GM21447 (cell line): ENCODE measurements around the gene ZNF230.

ENCODE experiments used
- ATAC-seq: cut with Tn5 transposase; IDR thresholded peaks from one replicate; pipeline ENCODE4 v1.9.1; 2021; ENCODE audit not compliant: unreplicated experiment

The ZNF230 gene

DNA sequence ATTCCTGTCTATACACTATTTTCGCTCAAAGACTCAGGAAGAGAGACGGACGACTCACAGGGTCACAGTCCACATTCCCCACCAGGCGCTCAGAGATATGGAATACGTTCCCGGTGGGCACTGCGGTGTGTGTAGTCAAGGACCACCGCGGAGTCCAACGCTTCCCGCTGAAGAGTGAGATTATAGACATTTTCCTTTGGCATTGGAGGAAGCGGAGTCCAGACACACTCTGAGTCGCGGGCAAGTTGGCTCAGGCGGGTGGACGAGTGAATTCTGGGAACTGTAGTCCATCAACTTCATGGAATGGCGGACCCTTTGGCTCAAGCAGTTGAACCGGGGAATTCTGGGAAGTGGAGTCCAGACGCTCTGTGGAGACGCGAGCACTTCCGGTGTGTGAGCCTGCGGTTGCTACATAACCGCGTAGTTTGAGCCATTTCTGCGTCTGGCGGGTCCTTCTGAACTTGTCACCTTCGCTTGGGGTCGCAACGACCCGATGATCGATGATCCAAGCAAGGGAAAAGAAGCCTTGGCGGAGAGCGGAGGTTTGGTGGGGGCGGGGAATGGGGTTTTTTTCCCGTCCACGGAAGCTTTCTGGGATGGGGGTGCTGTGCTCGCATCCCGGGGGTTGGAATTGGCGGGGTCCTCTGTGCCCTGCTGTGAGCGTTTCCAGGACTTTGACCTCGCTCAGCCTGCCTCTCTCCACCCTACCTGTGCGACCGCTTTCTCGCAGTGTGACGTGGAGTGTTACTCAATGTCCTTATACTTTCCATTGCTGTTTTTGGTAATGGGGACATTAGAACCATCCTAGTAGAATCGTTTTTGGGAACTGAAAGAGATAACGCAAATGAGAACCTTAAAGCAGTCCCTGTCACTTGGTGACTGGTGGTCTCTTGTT, at the start of gene ZNF230:
Gene ZNF230 (plus strand): TSS at position 392 of the 895 bp plus-strand sequence. CDS start 4,122 bp downstream, outside the sequence.
- peak; percentile 93 for ATAC-seq

DNA sequence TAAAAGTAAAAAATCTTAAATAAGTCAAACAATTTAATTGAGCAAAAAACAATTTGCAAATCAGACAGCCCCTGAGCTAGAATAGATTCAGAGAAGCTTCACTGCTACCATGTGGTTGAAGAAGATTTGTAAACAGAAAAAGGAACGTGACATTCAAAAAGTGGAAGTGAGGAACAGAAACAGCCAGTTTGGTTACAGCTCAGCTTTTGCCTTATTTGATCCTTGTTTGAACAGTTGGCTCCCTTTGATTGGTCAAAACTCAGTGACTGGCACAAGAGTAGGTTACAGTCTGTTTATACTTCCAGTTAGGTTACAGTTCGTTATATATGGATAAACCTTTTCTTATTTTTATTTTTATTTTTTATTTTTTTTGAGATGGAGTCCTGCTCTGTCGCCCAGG, 45.9 kb upstream of the ZNF230 start:
- no peak for ATAC-seq

DNA sequence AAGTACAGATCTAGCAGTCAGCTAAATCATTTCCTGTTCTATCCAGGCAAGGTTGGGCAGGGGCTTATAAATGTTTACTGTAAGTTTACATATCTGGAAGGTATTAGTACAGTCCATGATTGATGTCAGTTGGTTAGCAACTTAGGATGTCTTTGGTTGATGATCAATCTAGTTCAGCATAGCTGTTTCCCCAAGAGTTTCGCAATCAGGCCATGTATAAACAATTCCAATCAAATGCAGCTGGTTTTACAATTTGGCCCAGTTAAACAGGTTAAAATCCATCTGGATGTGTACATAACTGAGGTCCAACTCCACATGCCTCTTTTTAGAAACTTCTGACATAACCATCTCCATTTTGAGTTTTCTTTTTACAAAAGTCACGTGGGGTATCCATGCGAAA, 44.9 kb upstream of the ZNF230 start:
- no peak for ATAC-seq

DNA sequence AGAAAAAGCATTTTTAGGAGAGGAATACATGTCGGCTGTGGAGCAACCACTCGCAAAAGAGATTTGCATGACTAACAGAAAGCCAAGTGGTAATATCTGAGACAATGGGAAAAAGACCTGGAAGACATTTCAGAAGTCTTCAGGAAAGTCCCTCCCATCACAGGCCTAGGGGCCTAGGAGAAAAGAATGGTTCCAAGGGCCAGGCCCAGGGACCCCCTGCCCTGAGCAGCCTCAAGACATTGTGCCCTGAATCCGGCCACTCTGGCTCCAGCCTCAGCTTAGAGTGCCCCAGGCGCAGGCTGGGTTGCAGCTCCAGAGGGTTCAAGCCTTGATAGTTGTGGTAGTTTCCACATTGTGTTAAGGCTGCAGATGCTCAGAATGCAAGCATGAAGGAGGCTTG, 42.3 kb upstream of the ZNF230 start:
- ATAC-seq: no peak

DNA sequence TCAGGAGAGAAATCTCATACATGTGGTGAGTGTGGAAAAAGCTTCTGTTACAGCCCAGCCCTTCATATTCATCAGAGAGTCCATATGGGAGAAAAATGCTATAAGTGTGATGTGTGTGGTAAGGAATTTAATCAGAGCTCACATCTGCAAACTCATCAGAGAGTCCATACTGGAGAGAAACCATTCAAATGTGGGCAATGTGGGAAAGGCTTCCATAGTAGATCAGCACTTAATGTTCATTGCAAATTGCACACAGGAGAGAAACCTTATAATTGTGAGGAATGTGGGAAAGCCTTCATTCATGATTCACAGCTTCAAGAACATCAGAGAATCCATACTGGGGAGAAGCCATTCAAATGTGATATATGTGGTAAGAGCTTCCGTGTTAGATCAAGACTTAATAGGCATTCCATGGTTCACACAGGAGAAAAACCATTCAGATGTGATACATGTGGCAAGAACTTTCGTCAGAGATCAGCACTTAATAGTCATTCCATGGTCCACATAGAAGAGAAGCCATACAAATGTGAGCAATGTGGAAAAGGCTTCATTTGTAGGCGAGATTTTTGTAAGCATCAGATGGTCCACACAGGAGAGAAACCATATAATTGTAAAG, 36.6 kb upstream of the ZNF230 start:
- no peak for ATAC-seq

DNA sequence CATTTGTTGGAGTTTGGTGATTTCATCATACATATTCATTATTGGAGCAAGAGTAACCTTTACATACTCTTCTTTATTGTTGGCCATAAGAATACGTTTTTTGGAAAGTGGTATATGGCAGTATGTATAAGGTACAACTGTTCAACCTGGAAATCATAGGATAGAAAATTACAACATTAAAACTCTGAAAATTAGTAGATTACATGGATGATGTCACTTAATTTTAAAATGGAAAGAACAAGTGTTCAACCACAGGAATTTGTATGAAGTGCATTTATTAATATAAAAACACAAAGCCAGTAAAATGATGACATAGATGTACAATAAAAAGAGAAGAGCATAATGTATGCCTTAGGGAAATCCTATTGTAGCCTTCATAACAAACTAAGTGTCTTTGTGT, 26.0 kb upstream of the ZNF230 start:
- ATAC-seq: no peak

DNA sequence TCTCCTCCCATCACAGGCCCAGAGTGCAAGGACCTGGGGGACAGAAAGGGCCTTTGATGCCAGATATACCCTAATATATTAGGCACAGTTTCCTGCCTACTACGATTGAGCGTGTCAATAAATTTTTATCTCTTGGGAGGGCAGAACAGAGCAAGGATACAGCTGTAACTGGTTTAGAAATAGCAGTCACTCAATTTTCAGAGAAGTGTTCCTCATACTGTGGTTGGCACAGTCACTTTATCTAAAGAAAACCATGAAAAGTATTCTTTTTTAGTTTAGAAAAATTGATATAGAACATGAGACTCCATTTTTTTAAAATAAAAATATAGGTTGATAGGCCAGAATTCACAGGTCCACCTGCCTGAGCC, 19.2 kb upstream of the ZNF230 start:
- no peak for ATAC-seq

DNA sequence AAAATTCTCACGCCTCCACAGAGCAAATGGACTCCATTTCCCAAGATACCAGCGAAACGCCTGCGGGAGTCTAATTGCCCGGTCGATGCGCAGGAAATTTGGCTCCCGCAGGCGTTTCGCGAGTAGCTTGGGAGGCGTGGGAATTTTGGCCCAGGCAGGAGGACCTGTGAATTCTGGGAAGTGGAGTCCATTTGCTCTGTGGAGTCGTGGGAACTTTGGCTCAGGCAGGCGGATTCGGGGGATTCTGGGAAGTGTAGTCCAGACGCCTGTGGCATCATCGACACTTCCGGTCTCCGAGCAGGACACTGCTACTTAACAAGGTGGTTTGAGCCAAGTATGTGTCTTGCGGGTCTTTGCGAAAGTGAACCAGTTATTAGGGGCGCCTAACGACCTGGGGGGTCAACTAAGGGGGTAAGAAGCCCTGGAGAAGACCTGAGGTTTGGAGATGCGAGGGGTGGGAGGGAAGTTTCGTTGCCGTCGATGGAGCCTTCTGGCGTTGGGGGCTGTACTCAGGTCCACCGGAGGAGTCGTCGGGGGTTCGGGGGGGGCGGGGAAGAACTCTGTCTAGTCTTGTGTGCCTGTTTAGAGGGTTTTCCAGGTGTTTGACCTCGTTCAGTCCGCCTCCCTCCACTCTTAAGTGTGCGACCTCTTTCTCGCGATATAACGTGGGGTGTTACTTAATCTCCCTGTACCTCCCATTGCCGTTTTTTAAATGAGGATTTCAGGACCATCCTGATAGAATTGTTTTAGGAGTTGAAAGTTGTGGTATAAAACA, 18.7 kb upstream of the ZNF230 start, which contains the start of gene ZNF155:
Gene ZNF155 (plus strand): TSS at position 277 of the 775 bp plus-strand sequence. CDS start 4,356 bp downstream, outside the sequence.
- peak; percentile 90 for ATAC-seq

DNA sequence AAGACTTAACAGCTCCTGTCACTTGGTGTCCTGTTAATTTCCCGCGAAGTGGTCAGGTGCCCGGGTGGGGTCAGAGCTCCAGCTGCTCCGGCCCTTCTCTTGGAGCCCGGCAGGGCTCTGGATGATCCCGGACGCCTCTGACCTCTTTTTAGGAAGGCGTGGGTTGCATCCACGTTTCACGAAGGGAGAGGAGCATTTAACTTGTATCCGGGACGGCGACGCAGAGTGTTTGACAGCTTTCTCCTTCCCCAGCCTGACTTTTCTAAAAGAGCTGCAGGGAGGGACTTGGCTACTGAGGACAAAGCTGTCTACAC, 18.1 kb upstream of the ZNF230 start:
- no peak for ATAC-seq

DNA sequence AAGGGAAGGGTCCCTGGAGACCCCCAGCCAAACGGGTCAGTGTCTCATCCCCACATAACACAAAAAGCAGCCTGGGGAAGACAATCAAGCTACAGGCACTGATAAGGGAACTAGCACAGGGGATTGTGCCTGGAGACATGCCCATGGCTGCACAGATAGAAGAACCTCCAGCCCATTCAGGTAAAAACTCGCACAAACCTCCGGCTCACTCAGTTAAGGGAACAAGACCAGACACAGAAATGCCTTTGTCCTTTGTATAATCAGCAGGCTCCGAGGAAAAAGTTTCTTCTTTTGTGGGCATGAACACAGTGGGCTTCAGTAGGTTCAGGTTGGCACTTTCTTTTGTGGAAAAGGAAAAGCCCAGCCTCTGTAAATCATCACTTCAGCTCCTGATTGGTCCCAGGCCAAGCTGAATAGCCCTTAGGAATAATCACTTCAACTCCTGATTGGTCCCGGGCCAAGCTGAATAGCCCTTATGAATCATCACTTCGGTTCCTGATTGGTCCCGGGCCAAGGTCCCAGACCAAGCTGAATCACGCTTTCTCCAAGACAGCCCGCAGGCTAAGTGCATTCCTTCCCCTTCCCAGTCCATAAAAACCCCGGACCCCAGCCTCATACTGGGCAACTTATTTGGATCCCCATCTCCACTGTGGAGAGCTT, 5.0 kb upstream of the ZNF230 start:
- ATAC-seq: no peak

DNA sequence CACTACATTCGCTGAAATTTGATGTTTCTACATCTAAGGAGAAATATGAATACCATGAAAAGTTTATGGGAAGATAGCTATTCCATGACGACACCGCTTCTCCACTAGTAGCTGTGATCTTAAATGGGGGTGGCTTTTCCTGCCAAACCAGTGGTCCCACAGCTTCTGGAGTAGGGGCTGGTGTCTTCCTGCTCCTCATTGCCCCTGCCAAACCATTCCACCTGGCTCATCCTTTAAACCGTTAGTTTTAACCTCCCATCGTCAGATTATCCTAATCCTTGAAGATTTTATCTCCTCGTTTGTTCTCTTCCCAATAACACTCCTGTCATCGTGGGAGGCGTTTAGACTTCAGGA, 568 bp upstream of the ZNF230 start:
- ATAC-seq: no peak

DNA sequence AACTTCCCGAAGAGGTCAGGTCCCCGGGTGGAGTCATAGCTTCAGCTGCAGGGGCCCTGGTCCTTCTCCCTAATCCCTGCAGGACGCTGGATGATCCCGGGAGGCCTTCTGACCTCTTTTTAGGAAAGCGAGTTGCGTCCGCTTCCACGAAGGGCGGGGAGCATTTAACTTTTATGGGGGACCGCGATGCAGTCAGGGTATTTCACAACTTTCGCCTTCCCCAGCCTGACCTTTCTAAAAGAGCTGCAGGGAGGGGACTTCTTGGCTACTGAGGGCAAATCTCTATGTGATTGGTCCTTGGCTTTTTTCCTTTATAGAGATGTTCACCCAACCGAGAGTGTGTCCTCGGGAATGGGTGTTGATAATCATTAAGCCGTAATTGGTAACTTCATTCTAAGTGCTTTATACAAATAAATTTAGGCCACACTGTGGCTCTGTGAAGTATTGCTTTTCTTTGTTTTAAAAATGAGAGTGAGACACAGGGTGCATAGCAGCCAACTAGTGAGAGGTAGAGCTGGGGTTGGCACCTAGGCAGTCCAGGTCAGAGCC, 778 bp downstream of the ZNF230 start:
- ATAC-seq: peak; percentile 26

DNA sequence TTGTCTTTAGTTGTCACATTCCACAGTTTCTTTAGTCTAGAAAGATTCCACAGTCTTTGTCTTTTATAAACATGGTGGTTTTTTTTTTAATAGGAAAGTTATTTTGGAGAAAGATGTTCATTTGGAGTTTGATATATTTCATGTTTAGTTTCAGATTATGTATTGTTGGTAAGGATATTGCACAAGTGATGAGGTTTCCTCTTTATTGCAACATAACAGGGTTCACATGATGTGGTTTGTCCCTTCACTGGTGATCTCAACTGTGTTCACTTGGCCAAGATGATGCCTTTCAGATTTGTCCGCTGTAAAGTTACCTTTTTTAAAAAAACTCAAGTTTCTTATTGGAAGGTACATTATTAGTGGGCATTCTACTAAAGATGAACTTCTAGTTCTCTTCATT, 3.2 kb downstream of the ZNF230 start:
- ATAC-seq: no peak

DNA sequence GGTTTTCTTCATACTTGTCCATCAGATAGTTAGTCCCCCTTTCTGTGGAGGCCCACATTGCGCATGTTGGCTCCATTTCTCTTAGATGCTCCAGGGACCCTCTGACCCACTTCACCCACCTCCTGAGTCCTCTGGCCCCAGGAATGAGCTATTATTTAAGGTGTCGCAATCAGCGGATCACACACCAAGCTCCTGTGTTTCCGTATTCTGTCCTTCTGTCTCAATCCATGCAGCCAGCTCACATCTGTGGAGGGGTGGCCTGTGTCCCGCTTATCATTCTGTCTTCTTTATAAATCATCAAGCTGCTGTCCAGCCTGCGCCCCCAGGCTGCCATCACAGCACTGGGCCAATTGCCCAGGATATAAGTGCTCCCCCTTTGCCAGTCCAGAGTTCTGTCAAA, 4.7 kb downstream of the ZNF230 start:
- ATAC-seq: no peak

DNA sequence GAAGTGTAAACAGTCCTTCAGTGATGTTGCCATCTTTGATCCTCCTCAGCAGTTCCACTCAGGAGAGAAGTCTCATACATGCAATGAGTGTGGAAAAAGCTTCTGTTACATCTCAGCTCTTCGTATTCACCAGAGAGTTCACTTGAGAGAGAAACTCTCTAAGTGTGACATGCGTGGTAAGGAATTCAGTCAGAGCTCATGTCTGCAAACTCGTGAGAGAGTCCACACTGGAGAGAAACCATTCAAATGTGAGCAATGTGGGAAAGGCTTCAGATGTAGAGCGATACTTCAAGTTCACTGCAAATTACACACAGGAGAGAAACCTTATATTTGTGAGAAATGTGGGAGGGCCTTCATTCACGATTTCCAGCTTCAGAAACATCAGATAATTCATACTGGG, 7.7 kb downstream of the ZNF230 start:
- ATAC-seq: no peak

DNA sequence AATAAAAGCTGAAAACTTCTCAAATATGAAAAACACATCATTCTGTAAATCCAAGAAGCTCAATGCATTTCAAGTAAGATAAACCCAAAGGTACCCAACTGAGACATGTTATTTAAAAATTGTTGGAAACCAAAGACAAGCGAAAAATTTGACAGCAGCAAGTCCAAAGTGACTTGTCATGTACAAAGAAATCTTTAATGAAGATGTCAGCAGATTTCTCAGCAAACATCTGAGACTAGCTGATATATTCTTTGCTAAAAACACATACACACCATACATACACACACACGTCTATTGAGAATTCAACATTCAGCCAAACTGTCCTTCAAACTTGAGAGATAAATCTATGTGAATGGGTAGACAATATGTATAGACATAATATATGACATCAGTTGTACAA, 16.7 kb downstream of the ZNF230 start:
- no peak for ATAC-seq

DNA sequence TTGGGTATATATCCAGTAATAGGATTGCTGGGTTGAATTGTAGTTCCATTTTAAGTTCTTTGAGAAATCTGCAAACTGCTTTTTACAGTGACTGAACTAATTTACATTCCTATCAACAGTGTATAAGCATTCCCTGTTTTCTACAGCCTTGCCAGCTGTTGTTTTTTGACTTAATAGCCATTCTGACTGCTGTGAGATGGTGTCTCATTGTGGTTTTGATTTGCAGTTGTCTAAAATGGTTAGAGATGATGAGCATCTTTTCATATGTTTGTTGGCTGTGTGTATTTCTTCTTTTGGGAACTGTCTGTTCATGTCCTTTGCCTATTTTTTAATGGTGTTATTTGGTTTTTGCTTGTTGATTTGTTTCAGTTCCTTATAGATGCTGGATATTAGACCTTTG, 18.5 kb downstream of the ZNF230 start:
- no peak for ATAC-seq

DNA sequence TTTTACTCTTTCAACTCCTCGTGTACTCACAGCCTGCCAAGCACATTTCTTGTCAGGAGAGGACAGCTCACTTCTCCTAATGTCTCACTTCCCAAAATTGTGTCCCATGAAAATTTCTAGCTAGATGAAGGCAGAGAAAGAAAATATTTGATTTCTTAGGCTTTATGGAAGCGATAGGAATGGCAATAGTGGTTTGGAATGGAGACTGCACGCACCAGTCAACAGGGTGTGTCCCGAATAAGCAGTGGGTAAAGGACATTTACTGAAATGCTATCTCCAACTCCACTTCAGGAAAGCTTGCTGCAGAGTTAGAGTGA, 22.1 kb downstream of the ZNF230 start:
- no peak for ATAC-seq

DNA sequence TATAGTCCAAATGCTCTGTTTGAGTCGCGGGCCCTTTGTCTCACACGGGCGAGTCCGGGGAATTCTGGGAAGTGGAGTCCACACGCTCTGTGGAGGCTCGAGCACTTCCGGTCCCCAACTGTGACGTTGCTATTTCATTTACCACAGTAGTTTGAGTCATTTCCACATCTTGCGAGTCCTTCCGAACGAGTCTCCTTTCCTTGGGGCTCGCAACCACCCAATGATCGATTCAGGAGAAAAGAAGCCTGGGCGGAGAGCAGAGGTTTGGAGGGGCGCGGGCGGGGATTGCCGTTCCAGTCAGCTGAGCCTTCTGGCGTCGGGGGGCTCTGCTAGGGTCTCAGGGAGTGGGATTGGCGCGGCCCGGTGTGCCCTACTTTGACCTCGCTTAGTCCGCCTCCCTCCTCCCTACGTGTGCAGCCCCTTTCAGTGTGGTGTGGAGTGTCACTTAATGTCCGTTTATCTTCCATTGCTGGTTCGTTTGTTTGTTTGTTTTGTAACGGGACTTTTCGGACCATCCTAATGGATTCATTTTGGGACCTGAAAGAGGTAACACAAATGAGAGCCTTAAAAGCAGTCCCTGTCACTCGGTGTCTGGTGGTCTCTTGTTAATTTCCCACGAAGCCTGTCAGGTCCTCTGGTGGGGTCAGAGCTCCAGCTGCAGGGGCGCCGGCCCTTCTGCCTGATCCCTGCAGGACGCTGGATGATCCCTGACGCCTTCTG, 22.6 kb downstream of the ZNF230 start, which contains the start of gene ZNF222:
Gene ZNF222 (plus strand): TSS at position 163 of the 720 bp plus-strand sequence. CDS start 58 bp downstream, at position 221.
- ATAC-seq: peak; percentile 96

DNA sequence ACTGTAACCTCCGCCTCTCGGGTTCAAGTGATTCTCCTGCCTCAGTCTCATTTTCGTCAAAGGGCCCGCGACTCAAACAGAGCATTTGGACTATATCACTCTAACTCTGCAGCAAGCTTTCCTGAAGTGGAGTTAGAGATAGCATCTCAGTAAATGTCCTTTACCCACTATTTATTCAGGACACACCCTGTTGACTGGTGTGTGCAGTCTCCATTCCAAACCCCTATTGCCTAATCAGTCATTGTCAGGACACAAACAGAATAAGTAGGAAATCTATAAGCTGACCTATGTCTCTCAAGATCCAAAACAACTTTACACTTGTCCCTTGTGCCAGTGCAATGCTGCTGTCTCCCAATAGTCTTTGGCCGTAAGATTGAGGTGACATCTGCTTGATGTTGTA, 23.9 kb downstream of the ZNF230 start:
- no peak for ATAC-seq
